ENCODE results near the gene IFITM2. TPM values are rescaled to one million over a fixed set of nuclear protein-coding genes. Genes with fewer than 3 reads are reported as not detected.

Gene IFITM2
- total RNA-seq, 1 experiment from 2014 or later, result 16.3 TPM

DNA sequence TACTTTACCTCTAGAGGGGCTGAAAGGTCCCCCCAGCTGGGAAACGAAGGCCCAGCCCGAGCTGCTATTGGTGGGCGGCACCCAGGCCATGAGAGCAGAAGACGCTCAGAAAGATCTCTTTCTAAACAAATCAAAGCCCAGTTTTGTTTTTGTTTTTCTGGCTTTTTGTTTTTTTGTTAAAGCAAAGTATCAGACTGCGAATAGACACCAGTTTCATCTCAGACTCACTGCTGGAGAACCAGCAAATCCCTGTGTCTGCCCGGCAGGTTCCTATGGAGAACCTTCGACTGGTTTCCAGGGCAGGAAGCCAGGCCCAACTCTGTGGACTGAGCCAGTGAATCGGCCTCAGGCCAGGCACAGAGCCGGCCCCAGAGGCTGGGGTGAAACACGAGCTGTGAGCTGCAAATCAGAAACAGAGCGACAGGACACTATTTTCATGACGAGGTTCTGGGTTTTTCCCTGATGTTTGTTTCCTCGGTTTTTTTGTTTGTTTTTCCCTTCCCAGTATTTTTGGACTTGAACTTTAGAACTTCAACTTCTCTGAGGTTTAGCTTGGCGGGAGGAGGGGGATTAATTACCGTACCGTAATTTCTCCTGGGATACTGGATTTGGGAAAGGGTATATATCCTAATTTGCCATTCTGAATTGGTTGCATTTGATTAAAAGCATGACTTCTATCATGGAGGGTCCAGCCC lies 45.7 kb downstream of the IFITM2 start:
- Histone ChIP-seq H3K4me3 (no peak overlapping the region), H3K36me3 (no peaks in the 10 kb centered on the region; the same call in 1 of the 2 replicates), H3K4me1 (replicated peaks) (peaks cover 9% of the 10 kb centered on the region), H3K9me3 (replicated peaks) (no peaks in the 10 kb centered on the region), H3K27me3 (replicated peaks) (0 out of 2 replicates have a peak, but pooled peaks cover under 1% of the 10 kb centered on the region), H3K27ac (no peak overlapping the region)
- no peak for DNase-seq (ENCODE audit: low read depth in 1 of 2, low spot score in 2 of 2)

DNA sequence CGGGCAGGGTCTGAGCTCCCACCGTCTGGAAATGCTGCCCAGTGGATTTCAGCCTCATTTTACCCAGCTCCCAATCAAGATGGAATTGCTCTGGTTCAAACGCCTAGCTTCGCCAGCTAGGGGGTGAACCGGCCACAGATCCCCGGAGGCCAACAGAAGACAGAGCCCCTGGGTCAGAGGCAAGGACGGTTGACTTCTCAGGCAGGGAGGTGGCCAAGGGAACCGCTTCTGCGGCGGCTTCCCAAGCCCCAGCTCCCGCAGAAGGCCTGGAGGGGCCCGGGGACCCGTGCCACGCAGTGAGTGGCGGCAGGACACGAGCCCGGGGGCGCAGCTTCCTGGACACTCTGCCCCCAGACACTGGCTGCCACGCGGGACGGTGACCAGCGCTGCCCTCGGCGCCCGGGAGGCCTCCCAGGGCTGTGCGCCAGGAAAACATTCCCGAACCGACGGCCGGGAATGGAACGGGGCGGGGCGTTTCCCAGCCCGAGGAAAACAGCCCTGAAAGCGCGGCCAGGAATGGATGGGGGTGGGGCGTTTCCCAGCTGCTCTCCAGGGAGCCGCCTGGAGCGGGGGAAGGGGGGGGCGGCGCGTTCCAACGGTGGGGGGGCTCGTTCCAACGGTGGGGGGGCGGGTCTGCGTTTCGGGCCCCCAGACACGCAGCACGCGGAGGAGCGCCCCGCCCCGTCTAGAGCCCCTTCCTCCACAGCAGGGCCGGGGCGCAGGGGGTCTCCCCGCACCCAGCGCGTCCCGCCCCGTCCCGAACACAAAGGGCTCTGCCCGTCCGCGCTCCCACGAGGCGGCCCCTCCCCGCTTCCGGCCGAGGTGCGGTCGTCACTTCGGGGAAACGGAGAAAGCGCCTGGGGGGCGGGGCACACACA lies 48.2 kb downstream of the IFITM2 start:
- H3K4me1 ChIP-seq (replicated peaks), result peaks cover 9% of the 10 kb centered on the region
- H3K4me3 ChIP-seq, result peak overlapping the region; percentile 36
- H3K27ac ChIP-seq, result peak overlapping the region; percentile 99
- DNase-seq (ENCODE audit: low read depth in 1 of 2, low spot score in 2 of 2), result peak; percentile 93 to 97
- 0 out of 2 replicates have a peak, but pooled peaks cover 2% of the 10 kb centered on the region for H3K9me3 ChIP-seq (replicated peaks)
- 0 out of 2 replicates have a peak, but pooled peaks cover 5% of the 10 kb centered on the region for H3K27me3 ChIP-seq (replicated peaks)
- no peaks in the 10 kb centered on the region; the same call in 1 of the 2 replicates for H3K36me3 ChIP-seq

DNA sequence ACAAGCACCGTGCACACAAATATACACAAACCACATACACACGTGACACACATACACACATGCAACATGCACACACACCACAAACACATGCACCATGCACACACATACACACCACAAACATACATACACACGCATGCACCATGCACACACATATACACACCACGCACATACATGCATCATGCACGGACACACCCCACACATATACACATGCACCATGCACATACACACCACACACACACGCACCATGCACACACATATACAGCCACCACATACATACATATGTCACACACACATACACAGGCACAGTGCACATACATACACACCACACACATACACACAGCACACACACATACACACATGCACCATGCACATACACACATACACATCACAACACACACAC lies 49.0 kb downstream of the IFITM2 start:
- DNase-seq (ENCODE audit: low read depth in 1 of 2, low spot score in 2 of 2), result no peak
- Histone ChIP-seq H3K9me3 (replicated peaks) (0 out of 2 replicates have a peak, but pooled peaks cover 2% of the 10 kb centered on the region), H3K36me3 (no peaks in the 10 kb centered on the region; the same call in 1 of the 2 replicates), H3K4me1 (replicated peaks) (peaks cover 9% of the 10 kb centered on the region), H3K27ac (no peak overlapping the region), H3K27me3 (replicated peaks) (0 out of 2 replicates have a peak, but pooled peaks cover 5% of the 10 kb centered on the region), H3K4me3 (no peak overlapping the region)

DNA sequence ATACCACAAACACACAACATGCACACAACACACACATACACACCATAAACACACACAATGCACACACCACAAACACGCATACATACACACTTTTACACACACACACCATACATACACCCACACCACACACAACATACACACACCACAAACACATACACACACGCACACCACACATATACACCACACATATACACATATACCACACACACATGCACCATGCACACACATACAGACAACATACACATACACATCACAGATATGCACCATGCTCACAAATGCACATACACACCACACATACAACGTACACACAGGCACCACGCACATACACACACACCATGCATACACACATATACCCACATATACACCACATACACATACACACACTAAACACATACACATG lies 50.0 kb downstream of the IFITM2 start:
- DNase-seq (ENCODE audit: low read depth in 1 of 2, low spot score in 2 of 2), result no peak
- peaks cover 9% of the 10 kb centered on the region for H3K4me1 ChIP-seq (replicated peaks)

DNA sequence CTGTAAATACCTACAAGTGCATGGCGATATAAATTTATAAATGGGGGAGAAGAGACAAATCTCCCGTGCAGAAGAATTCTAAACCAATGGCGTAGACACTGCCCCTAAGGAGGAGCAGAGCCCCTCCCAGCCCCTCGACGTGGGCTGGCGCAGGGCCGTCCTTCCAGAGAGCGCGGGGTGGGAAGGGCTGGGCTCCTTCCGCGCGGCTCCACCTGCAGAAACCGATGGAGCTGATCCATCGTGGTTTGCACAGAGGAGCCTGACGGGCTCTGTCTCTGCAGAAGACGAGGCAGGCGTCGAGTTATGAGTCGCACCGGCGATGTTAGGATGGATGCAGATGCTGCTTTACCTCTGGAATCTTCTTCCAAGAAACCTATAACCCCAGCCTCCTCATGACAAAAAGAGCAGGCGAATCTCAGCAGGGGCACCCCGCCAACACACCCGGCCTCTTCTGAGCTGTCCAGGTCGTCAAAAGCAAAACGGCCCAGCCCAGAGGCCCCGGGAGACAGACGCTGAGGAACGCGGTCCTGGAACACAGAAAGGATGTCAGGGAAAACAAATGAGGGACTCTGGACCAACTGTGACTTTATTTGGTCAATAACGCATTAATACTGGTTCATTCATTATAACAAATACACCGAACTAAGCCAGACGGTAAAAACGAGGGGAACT lies 50.6 kb downstream of the IFITM2 start:
- H3K36me3 ChIP-seq, result no peaks in the 10 kb centered on the region; the same call in 1 of the 2 replicates
- H3K4me3 ChIP-seq, result no peak overlapping the region
- DNase-seq (ENCODE audit: low read depth in 1 of 2, low spot score in 2 of 2), result no peak
- peaks cover 9% of the 10 kb centered on the region for H3K4me1 ChIP-seq (replicated peaks)
- H3K9me3 ChIP-seq (replicated peaks), result 0 out of 2 replicates have a peak, but pooled peaks cover 2% of the 10 kb centered on the region
- H3K27me3 ChIP-seq (replicated peaks), result peaks cover 5% of the 10 kb centered on the region; the same call in 1 of the 2 replicates
- no peak overlapping the region for H3K27ac ChIP-seq

More for the DNA sequence above, 50.0 kb downstream of the IFITM2 start:
- Histone ChIP-seq H3K4me3 (no peak overlapping the region), H3K27ac (no peak overlapping the region), H3K27me3 (replicated peaks) (peaks cover 5% of the 10 kb centered on the region; the same call in 1 of the 2 replicates), H3K9me3 (replicated peaks) (0 out of 2 replicates have a peak, but pooled peaks cover 2% of the 10 kb centered on the region), H3K36me3 (no peaks in the 10 kb centered on the region; the same call in 1 of the 2 replicates)

Other genes starting within 250 kb of the IFITM2 start
- gene SCGB1C1, start 114.7 kb upstream of the IFITM2 start, total RNA-seq (2014; rRNA removed; shearing (Covaris generic)), result not detected in 2 replicates
- 9.8 and 10.5 TPM in 2 replicates for gene BET1L, start 100.4 kb upstream of the IFITM2 start, total RNA-seq (2014; rRNA removed; shearing (Covaris generic))
- gene RIC8A, start 100.1 kb upstream of the IFITM2 start, total RNA-seq (2014; rRNA removed; shearing (Covaris generic)), result 165 and 176 TPM in 2 replicates
- gene SIRT3, start 71.5 kb upstream of the IFITM2 start, total RNA-seq (2014; rRNA removed; shearing (Covaris generic)), result 2.3 and 7.1 TPM in 2 replicates
- 217 and 331 TPM in 2 replicates for gene PSMD13, start 70.8 kb upstream of the IFITM2 start, total RNA-seq (2014; rRNA removed; shearing (Covaris generic))
- gene NLRP6, start 29.4 kb upstream of the IFITM2 start, total RNA-seq (2014; rRNA removed; shearing (Covaris generic)), result not detected in 2 replicates
- gene PGGHG, start 18.7 kb upstream of the IFITM2 start, total RNA-seq (2014; rRNA removed; shearing (Covaris generic)), result 2.1 and 4.6 TPM in 2 replicates
- not detected in 2 replicates for gene IFITM5, start 8.3 kb upstream of the IFITM2 start, total RNA-seq (2014; rRNA removed; shearing (Covaris generic))
- 0.37 TPM in 1 of 2 replicates, not detected in the other for gene IFITM1, start 6.2 kb downstream of the IFITM2 start, total RNA-seq (2014; rRNA removed; shearing (Covaris generic))
- gene IFITM3, start 13.0 kb downstream of the IFITM2 start, total RNA-seq (2014; rRNA removed; shearing (Covaris generic)), result 43.5 and 63.1 TPM in 2 replicates
- not detected in 2 replicates for gene B4GALNT4, start 61.7 kb downstream of the IFITM2 start, total RNA-seq (2014; rRNA removed; shearing (Covaris generic))
- gene PKP3, start 86.4 kb downstream of the IFITM2 start, total RNA-seq (2014; rRNA removed; shearing (Covaris generic)), result 1.9 and 5.7 TPM in 2 replicates
- gene SIGIRR, start 107.2 kb downstream of the IFITM2 start, total RNA-seq (2014; rRNA removed; shearing (Covaris generic)), result 3.3 and 8.6 TPM in 2 replicates
- gene ANO9, start 134.2 kb downstream of the IFITM2 start, total RNA-seq (2014; rRNA removed; shearing (Covaris generic)), result not detected in 2 replicates
- 11.5 and 18.3 TPM in 2 replicates for gene PTDSS2, start 142.5 kb downstream of the IFITM2 start, total RNA-seq (2014; rRNA removed; shearing (Covaris generic))
- gene RNH1, start 199.4 kb downstream of the IFITM2 start, total RNA-seq (2014; rRNA removed; shearing (Covaris generic)), result 121 and 137 TPM in 2 replicates
- gene HRAS, start 227.8 kb downstream of the IFITM2 start, total RNA-seq (2014; rRNA removed; shearing (Covaris generic)), result 47.3 and 52.3 TPM in 2 replicates
- gene LRRC56, start 229.7 kb downstream of the IFITM2 start, total RNA-seq (2014; rRNA removed; shearing (Covaris generic)), result 0.05 TPM in 1 of 2 replicates, not detected in the other